ENCODE measurements around the gene PRELID3B.
"Not testable (repeated sequence)": the region's sequence is repeated elsewhere in the genome, so short reads cannot be mapped to it uniquely, and the experiment has no call there.

PRELID3B gene

GRCh38 chr20:59048681-59049030 lies 6.1 kb upstream of the PRELID3B start:
- no peak for DNase-seq (ENCODE audit: low read depth)

- DNase-seq (ENCODE audit: low read depth) = peak; percentile 39
Measured at GRCh38 chr20:59047938-59048680, 5.5 kb upstream of the PRELID3B start.

GRCh38 chr20:59046862-59047261 lies 4.3 kb upstream of the PRELID3B start:
- no peak for DNase-seq (ENCODE audit: low read depth)

- no peak for DNase-seq (ENCODE audit: low read depth)
Measured at GRCh38 chr20:59044796-59045195, 2.2 kb upstream of the PRELID3B start.

GRCh38 chr20:59044295-59044694 lies 1.7 kb upstream of the PRELID3B start:
- no peak for DNase-seq (ENCODE audit: low read depth)

- peak; percentile 53 for DNase-seq (ENCODE audit: low read depth)
Measured at GRCh38 chr20:59043698-59044097, 1.1 kb upstream of the PRELID3B start.

- peak; percentile 95 for DNase-seq (ENCODE audit: low read depth)
Measured at GRCh38 chr20:59042796-59043631, 428 bp upstream of the PRELID3B start.

GRCh38 chr20:59041487-59041886 lies 1.1 kb downstream of the PRELID3B start:
- DNase-seq (ENCODE audit: low read depth) = not testable (repeated sequence)

- no peak for DNase-seq (ENCODE audit: low read depth)
Measured at GRCh38 chr20:59040667-59041066, 1.9 kb downstream of the PRELID3B start.

- no peak for DNase-seq (ENCODE audit: low read depth)
Measured at GRCh38 chr20:59039233-59039632, 3.4 kb downstream of the PRELID3B start.

- DNase-seq (ENCODE audit: low read depth) = no peak
Measured at GRCh38 chr20:59037386-59037785, 5.2 kb downstream of the PRELID3B start.

- no peak for DNase-seq (ENCODE audit: low read depth)
Measured at GRCh38 chr20:59035381-59035780, 7.2 kb downstream of the PRELID3B start.

- DNase-seq (ENCODE audit: low read depth) = no peak
Measured at GRCh38 chr20:59033616-59034165, 8.9 kb downstream of the PRELID3B start.

- DNase-seq (ENCODE audit: low read depth) = no peak
Measured at GRCh38 chr20:59033093-59033492, 9.5 kb downstream of the PRELID3B start.

- peak; percentile 72 for DNase-seq (ENCODE audit: low read depth)
Measured at GRCh38 chr20:59032713-59033059, 9.9 kb downstream of the PRELID3B start.

GRCh38 chr20:59032023-59032712 lies 10.4 kb downstream of the PRELID3B start, which contains the start of gene ATP5F1E:
ATP5F1E (minus strand) TSS chr20:59032335; CDS start chr20:59032251, 84 bp downstream.
- peak; percentile 98 for DNase-seq (ENCODE audit: low read depth)

GRCh38 chr20:59031564-59032022 lies 11.0 kb downstream of the PRELID3B start:
- peak; percentile 38 for DNase-seq (ENCODE audit: low read depth)

GRCh38 chr20:59030911-59031563 lies 11.5 kb downstream of the PRELID3B start:
- DNase-seq (ENCODE audit: low read depth) = no peak

- peak; percentile 28 for DNase-seq (ENCODE audit: low read depth)
Measured at GRCh38 chr20:59028812-59029211, 13.8 kb downstream of the PRELID3B start.

- DNase-seq (ENCODE audit: low read depth) = peak; percentile 67
Measured at GRCh38 chr20:59027741-59028320, 14.8 kb downstream of the PRELID3B start.
